HL-60/S4 (cell line): ENCODE results near the gene PIP5K1B.

Experiments
- in situ Hi-C: fragments of 300-500 bp; cut with MboI; formaldehyde crosslinking; loops from 2 replicates; pipeline ENCODE4 v1.14.3; 2022; ENCODE audit warnings: low sequenced_read_pairs

The PIP5K1B gene

DNA sequence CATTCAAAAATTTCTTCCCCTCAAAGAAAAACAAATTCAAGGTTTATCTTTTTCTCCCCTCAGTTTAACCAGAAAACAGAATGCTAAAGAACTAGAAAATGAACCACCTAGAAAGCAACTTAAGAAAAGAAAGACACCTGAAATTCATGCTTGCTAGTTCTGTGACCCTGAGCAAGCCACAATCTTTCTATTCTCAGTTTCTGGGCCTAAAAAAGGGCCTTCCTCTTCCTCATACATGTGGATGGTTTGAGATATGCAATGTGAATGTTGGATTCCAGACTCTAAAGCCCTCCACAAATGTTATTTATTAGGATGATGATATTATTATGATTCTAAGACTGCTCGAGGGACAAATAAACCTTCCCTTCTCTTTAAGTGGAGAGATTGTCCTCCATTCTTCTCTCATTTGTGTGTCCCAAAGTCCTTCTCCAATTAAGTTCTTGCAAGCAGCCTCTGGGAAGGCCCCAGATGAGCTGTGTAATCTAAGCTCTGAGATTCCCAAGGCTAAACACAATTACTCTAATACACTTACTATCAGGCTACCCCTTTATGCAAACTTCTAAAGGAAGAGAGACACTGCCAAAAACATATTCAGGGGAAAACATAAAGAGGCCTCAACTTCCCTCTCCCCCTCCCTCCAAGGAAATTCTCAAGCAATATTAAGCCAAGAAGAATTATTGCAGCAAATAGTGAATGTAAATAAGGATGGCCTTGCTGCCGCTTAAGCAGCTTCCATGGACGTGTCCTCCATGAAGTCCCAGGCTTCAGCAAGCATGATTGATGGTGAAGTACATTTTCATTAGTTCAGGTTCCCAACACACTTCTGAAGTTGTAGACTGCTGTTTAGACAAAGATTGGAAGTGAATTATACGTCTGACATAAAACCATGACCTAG is 228.6 kb downstream of the PIP5K1B start:
- in situ Hi-C loops, result no loop called here

DNA sequence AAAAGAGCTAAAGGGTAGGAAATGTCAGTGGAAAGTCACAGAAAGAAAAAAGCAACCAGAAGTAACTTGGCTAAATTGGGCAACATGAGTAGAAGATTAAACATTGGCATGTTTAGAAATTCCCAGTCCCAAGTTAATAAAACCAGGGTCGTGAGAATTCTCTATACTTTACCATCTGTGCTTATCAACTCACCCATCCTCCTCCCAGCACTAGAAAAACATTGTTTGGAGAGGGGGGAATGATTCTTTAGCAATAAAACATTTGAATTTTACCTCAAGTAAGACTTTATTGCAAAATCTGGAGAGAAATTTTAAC is 229.2 kb downstream of the PIP5K1B start:
- in situ Hi-C loops, result no loop called here

DNA sequence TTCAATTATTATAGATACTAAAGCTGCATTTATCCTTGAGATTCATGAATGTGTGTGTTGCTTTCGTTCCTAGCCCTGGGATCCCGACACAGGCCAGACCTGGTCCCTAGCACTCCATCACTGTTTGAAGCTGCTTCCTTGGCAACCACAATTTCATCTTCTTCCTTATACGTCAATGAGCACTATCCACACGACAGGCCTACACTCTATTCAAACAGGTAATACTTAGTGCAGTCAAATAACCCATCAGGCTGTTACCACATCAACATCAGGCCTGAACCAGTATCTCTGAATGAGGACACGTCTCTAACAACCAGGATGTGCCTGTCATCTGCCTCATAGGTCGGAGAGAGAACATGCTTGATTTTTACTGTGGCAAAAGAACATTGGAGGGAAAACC is 235.5 kb downstream of the PIP5K1B start:
- in situ Hi-C loops, result no loop called here

DNA sequence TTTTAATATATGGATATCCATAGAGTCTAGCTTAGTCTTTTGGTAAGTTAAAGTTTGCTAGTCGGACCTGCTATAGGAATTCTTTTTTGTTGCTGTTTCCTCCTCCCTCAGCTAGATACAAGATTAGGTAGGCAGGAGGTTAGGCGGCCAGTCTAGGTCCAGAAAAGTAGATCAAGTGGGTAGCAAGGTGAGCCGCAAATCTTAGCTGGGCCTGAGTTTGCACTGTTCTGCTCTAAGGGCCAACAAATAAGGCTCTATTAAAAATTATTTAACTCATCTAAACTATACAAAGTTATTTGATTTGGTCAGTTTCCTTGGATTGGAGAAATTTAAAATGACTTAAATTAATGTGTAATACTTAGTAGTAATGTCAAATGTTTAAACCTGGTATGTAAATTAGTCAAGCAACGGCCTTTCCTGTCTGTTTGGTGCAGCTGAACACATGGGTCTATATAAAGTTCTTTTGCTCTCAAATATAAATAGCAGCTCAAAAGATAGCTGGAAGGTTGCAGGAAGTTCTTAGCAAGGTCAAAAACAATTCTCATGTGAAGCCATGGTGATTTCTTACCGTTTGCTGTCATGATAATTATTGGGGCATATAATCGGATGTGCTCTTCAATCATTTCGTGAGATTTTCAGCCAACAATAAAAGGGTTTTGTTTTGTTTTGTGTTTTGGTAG is 236.9 kb downstream of the PIP5K1B start:
- in situ Hi-C loops, result no loop called here

DNA sequence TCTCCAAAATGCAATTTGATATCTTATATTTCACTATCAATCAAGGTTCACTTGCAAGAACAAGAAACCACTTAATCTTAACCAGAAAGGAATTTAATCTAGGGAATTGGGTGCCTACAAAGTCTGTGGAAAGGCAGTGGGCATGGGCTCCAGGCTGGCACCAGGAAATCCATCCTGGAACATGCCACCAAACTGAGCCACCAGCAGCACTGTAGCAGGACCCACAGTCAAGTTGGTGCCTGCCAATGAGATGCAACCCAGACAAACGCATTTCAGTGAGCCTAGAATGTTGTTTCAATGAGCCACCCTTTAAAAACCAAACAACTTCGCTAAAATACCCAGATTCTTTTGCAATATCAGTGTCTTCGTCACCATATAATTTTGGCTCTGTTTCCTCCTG is 237.8 kb downstream of the PIP5K1B start:
- in situ Hi-C loops, result no loop called here

DNA sequence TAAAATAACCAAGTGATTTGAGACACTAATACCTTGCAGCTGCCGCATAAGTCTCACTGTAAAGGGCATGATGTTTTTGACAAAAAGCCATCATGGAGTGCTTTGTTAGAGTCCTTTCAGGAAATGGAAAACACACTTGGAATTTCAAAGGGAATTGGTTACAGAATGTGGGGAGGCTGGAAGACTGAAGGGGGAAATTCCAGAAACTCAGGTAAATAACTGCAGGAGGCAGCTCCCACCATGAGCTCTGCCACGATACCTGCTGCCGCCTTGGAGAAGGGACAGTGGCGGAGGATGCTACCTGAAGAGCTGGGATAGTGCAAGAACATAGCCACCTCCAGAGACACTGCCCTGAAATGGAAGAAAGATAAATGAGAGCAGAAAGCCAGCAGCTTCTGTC is 242.0 kb downstream of the PIP5K1B start:
- in situ Hi-C loops, result no loop called here

DNA sequence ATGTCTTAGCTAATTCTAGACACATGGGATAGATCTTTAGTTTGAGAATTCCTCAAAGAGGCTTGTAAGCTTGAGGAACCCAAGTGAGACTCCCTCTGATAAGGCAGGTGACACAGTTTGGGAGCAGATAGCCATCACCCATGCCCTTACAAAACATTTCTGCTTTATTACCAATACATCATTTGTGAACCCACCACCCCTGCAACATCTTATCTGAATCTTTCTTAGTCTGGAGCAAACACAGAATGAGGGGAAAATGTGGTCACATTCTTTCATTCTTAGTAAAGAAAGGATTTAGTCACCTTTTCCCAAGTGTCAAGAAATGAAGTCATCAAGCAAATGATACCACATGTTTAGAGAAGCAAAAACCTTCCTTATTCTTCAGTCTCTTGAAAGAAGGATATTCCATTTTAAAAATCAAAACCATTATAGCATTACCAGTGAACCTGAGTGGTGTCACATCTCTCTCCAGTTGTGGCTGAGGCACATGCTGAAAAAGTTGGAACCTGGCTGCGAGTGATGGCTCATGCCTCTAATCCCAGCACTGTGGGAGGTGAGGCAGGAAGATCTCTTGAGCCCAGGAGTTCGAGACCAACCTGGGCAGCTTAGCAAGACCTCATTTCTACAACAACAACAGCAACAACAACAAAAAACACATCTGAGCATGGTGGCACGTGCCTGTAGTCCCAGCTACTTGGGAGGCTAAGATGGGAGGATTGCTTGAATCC is 243.0 kb downstream of the PIP5K1B start:
- in situ Hi-C loops, result no loop called here

DNA sequence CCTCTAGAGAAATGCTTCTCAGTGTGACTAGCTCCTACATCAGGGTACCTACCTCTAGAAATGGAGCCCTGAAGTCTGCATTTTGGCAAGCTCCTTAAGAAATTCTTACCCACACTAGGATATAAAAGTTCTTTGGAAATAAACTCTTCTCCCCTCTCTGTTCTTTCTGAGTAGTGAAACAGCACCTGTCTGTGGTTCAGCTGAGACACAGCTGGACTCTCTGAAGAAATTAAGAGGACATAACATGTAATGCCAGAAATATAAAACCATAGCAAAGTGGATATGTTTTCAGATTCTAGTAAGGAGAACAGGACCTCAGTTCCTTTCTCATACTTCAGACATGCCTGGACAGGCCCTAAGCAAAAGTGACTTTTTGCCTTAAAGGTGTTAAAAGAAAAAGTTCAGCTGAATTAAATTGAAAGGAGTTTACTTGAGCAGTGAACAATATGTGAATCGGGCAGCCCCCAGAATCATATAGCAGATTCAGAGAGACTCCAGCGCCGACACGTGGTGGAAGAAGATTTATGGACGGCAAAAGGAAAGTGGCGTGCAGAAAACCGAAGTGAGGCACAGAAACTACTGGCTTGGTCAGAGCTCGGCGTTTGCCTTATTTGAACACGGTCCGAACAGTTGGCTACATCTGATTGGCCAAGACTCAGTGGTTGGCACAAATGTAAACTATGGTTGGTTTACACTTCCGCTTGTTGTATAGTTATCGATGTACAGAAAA is 244.4 kb downstream of the PIP5K1B start:
- in situ Hi-C loops, result no loop called here

DNA sequence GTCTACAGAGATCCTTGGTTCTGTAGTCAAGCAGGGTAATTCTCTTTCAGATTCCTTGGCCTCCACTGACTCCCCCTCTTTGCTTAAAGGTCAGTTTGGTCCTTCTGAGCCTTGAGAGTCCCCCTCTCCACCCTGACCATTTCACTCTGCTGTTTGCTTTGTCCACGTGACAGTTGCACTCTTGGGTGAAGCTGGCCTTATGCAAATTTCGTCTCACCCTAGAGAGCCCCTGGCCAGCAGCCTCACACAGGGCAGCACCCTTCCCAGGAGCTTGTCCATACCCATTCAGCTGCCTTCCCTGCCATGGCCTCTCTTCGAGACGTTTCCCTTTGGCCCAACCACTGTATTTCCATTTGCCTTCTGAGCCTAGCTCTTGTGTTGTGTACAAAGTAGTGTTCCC is 245.1 kb downstream of the PIP5K1B start:
- in situ Hi-C loops, result no loop called here

DNA sequence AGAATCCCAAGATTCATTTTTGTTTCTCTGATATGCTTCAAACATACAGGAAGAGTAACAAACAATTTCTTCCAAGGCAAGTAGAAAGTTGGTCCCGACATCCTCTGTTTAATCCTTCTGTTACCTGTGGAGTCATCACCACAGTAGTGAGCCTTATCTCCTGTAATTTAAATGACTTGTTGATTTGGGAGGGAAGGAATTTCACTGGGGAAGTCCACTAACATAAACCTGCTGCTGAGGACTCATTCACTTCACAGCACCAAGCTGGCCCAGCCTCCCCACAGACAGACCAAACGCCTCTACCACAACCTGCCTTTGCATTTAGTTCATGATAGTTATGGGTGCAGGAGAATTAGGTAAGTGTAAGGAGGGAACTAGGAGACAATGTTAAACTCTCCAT is 245.6 kb downstream of the PIP5K1B start:
- in situ Hi-C loops, result no loop called here

DNA sequence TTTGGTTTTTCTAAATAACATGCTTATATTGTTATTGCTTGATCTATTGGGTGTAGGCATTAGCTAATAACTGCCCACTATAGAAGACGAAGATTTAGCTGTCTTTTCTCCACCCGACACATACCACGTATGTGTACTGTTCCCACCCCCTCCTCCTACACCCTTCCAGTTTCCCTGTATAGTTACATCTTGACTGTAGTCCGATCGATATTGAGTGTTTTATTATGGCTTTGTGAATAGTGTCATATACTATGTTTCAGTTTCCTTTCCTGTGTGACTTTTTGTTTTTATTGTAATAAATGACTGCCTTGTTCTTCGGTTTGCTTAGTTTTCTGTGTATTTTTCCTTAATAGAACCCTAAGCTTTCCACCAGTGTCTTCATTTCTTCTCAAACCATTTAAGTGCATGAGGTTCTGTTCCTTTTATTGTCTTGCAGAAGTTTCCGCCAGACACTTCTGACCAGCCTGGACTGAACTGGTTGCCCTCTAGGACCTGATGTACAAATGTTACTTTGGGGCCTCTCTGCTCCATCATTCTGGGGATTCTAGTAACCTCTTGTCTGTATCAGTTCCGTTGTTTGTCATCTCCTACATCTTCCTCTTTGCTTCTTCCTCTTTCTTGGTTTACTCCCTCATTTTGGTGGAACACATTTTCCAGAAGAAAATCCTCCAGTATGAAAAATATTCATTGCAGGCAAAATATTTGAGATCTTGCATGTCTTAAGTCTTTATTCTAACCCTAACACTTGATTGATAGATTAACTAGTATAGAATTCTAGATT is 247.0 kb downstream of the PIP5K1B start:
- in situ Hi-C loops, result no loop called here

DNA sequence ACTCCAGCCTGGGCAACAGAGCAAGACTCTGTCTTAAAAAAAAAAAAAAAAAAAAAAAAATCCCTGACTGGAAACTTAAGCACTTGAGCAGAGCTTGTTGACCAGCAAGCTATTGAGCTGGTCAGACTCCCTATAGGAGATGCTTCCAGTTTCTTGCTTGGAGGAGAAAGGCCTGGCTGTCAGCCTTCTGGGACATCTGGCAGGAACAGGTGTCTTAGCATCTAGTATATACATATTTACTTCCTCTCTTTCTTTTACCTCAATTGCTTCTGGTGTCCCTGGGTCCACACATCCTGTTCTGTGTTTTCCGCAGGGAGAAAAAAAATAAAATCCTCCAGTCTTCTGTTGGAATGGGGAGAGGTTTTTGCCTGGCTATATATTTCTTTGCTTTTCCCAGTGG is 248.7 kb downstream of the PIP5K1B start:
- in situ Hi-C loops, result no loop called here

DNA sequence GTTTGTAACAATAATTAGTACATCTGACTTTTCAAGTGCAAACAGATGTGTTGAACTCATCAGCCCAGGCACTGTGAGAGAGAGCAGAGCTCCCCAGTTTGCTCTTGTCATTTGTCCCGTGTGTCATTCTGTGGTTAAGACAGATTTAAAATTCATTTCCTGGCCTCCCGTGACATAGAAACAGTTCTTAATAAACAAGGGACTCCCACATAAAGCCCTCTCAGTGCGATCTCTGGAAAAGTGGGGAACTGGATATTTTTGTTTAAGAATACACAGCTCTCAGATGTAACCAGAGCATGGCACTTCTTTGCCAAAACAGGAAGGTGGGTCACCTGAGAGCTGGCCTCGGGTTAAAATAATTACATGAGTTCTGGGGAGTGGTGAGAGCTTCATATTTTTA is 250.3 kb downstream of the PIP5K1B start:
- in situ Hi-C loops, result no loop called here

DNA sequence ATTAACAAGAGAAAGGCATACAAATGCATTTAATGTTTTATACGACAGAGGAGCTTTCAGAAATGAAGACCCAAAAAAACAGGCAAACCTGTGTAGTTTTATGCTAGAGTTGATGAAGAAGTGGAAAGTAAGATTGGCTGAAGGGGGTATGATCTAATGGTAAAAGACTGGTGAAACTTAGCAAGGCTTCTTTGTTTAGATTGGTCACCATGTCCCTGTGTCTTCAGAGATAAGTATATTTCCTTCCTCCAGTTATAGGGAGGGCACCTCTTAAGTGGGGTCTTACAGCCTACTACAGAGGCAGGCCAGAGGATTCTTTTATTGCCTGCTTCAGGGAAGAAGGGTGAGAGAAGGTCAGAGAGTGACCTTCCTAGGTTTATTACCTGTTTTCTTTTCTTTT is 252.4 kb downstream of the PIP5K1B start:
- in situ Hi-C loops, result no loop called here

DNA sequence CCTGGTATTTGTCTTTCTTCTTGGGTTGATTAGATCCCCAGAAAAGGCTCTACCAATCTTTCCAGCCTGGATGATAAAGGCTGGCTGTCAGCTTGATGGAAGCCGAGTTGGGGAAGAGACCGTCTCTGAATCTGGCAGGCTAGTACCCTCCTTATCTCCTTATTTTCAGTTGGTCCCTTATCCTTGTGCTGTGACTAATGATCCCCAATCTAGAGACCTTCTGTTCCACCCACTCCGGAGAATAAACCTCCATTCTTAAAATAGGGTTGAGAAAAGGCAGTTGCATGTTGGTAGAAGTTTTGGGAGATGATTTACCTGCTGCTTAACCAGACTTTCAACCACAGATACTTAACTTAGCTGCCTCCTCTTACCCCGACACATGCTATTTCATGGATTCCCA is 256.5 kb downstream of the PIP5K1B start:
- in situ Hi-C loops, result no loop called here

DNA sequence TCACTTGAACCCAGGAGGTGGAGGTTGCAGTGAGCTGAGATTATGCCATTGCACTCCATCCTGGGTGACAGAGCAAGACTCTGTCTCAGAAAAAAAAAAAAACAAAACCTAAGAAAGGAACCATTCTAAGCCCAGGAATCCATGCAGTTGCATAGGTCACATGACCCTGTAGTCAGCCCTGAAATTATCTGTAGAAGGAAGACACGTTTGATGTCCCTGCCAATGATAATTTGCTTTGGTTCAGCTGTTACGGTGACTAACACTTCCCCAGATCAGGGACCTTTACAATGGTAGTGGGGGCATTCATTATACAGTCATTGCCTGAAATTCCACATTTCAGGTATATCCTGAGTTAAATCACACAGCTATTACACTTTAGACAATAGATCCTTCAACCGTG is 258.4 kb downstream of the PIP5K1B start:
- in situ Hi-C loops, result no loop called here

DNA sequence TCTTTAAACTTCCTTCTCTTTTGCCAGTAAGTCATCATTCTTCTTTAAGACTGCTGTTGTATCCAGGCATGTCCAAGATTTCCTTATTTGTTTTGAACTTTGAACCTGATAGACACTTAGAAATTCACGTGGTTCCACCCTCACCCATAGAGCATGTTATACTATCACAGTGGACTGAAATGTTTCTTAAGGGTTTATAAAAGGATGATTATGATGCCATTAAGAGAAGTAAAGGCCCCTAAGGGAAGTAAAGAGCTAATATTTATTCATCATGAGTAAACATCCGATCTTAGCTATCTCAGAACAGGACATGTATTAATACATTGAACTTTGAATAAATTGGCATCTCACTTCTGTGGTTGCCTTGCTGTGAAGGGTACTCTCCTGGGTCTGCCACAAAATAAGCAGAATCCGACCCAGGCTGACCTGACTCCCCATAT is 259.1 kb downstream of the PIP5K1B start:
- in situ Hi-C loops, result no loop called here

DNA sequence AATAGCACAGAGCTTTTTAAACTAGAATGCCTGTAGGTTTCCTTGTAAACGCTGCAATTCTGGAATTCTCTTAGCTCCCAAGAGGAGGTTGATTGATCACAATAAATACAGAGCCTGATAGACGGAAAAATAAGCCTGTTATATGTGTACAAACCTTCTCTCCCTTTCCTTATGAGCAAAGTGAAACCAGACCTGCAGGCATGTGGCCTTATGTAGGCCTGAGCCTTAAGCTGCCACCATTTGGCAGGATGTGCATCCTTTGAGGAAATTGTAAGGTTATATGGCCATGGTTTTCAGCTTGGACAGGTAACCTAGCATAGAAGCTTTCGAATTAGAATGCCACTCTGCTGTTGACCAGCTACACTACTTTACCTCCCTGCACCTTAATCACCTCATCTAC is 259.7 kb downstream of the PIP5K1B start:
- in situ Hi-C loops, result no loop called here

DNA sequence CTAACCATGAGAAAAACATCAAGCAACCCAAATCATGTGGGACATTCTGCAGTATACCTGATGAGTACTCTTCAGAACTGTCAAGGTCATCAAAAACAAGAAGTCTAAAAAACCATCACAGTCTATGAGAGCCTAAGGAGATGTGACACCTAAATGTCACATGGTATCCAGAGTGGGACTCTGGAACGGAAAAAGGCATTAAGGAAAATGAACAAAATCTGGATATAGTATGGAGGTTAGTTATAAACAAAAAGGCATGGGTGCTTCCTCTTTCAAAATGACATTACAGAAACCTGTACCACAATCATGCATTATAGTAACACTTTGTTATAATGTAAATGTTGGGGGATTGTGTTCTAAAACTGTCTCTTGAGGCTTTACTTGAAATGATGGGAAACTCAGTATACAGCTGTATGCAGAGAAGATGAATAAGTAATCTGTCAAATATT is 261.5 kb downstream of the PIP5K1B start:
- in situ Hi-C loops, result no loop called here

DNA sequence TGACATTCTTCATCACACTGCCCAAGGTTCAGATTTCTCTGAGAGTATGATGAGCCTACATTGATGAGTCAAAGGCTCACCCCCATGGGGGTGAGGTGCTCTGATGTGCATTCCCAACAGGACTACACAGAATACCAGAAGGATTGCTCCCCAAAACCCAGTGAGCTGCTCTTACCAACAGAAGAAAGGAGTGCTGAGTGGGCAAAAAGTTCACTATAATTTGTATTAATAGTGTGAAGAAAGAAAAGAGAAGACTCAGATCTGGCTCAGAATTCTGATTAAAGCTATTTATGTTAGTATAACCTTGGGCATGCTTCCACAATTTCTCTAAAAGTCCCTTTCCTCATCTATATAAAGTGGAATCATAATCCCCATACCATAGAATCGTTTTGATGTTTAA is 262.8 kb downstream of the PIP5K1B start:
- in situ Hi-C loops, result no loop called here
